SH-SY5Y (cell line): ENCODE data around the gene SPOP.

Experiments used
- GATA2 ChIP-seq: IDR thresholded peaks from 2 replicates; pipeline ENCODE4 v1.6.1; 2011; ENCODE audit warnings: mild to moderate bottlenecking, low read depth, low read length
- GATA3 ChIP-seq: IDR thresholded peaks from 2 replicates; pipeline ENCODE4 v1.6.1; 2011; ENCODE audit warnings: low read depth, mild to moderate bottlenecking, low read length, moderate library complexity

DNA sequence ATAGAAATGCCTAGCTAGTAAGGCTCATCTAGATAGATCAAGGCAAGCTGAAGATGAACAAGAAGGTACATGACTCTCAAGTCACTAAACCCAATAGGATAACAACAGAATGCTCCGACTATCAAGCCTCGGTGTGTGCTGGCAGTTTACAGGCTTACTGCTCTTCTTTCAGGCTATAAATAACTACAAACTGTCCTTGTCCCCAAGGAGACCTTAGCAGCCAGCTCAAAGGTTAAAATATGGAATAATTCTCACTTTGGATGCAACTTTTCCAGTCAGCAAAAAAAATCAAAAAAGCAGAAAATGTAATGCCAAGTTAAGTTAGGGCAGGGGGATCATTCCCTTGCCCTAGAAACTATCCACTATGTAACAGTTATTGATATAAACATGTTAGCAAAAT is 44.6 kb downstream of the SPOP start:
- no peak for TF ChIP-seq GATA2
- no peak for TF ChIP-seq GATA3
